DMS53 treated with DMSO at 0.1 percent for 48 hours (cell line): Measurements from ENCODE around the gene WFDC1.
"Not testable (repeated sequence)": the region's sequence is repeated elsewhere in the genome, so short reads cannot be mapped to it uniquely, and the experiment has no call there.

Source experiments
- DNase-seq: peaks from one replicate; lab custom pipeline; 2025; ENCODE audit not compliant: unreplicated experiment; lab: John Stamatoyannopoulos, UW

WFDC1 gene

DNA sequence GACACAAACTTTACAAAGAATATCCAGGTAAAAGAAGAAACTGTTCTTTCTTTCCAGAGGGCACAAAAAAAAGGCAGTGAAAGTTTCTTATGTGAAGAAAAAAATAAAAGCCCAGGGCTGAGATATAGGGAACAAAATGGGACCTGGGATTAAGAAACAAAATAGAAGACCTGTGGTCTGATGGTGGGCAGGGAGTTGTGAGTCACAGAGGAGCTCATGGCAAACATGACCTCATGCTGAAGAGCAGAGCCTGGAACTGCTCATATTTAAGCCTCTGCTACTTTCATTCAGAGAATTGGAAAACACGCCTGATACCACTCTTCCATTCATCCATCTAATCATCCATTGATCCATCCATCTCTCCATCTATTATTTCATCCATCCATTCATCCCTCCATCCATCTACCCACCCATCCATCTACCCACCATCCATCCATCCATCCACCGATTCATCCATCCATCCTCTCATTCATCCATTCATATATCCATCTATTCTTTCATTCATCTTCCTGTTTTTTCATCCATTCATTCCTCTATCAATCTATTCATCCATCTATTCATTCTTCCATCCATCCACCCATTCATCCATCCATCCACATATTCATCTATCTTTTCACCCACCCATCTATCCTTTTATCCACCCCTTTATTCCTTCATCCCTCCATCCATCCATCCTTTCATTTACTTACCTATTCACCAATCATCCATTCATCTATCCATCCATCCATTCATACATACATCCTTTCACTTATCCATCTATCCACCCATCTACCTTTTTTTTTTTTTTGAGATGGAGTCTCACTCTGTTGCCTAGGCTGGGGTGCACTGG, 30.0 kb downstream of the WFDC1 start:
- DNase-seq, result no peak

- DNase-seq, result no peak
These were observed 31.9 kb downstream of the WFDC1 start for GRCh38 chr16:84326545-84326944.

GRCh38 chr16:84327926-84328505, 33.3 kb downstream of the WFDC1 start:
- DNase-seq, result no peak

DNA sequence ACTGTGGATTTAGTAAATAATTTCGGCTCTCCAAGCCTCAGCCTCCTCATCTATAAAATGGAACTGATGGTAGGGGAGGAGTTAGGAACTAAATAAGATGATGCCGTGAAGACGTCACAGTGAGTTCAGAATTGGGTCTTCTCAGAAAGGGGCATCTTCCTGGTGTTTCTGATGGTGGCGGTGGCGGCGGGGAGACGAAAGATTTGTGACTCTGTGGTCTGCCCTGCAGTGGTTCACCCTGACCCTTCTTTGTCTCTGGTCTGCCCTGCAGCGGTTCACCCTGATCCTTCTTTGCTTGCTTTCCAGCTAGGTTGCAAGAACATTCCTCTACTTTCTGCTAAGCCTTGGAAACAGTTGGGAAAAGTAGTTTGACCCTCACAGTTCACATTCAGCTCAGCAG, 34.3 kb downstream of the WFDC1 start:
- no peak for DNase-seq

DNA sequence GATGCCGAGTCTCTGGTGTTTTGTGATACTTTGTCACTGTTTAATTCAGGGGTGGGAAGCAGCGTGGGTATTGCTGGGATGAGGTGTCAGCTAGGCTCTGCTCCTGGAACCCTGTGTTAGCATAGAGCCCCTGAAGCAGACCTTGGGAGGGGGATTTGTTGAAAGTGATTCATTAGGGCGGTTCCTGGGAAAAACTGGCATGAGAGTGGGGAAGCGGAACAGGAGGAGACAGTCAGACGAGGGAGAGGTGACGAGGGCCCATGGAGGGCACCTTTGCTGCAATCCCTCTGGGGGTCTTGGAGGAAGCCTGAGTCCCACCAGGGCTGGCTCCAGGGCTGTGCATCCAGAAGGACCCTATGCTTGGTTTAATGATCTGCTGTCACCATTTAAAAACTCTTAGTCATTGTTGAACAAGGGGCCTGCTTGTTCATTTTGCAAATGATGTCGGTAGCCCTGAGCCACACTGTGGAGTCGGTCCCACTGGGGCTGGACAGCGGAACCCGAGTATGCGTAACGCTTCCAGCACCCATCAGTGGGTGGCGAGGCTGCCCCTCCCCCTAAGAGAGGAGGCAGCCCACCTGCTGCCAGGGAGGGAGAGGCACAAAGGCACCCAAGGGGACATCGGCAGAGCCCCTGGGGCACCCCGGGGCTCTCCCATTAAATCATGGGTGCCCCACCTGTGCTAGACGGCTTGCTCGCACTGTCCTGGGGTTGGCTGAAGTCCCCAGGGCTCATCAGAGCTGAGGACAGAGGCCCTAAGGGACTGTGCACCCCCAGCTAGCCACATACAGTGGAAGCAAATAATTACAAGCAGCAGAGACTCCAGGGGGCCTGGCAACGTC, 35.4 kb downstream of the WFDC1 start:
- no peak for DNase-seq

GRCh38 chr16:84330685-84331050, 36.0 kb downstream of the WFDC1 start:
- no peak for DNase-seq

- no peak for DNase-seq
These were observed 37.5 kb downstream of the WFDC1 start for GRCh38 chr16:84331998-84332780.

- DNase-seq, result no peak
These were observed 38.5 kb downstream of the WFDC1 start for GRCh38 chr16:84332975-84333684.

- no peak for DNase-seq
These were observed 39.4 kb downstream of the WFDC1 start for GRCh38 chr16:84334058-84334457.

DNA sequence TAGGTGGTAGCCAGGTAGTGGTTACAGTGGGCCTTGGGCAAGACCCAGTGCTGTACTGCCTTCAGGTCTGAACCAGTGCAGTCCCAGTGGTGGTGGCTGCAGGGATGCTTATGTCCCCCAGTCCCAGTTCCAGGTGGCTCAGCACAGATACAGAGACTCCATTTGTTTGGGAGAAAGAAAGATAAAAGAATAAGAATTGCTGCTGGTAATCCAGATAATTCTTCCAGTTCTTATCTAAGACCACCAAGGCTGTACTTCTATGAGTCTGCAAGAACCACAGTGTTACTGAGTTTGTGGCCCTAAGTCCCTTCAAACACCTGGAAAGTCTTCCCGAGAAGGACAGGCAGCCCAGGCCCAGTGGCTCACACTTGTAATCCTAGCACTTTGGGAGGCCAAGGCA, 39.8 kb downstream of the WFDC1 start:
- DNase-seq, result no peak

GRCh38 chr16:84337236-84337635, 42.6 kb downstream of the WFDC1 start:
- not testable (repeated sequence) for DNase-seq

DNA sequence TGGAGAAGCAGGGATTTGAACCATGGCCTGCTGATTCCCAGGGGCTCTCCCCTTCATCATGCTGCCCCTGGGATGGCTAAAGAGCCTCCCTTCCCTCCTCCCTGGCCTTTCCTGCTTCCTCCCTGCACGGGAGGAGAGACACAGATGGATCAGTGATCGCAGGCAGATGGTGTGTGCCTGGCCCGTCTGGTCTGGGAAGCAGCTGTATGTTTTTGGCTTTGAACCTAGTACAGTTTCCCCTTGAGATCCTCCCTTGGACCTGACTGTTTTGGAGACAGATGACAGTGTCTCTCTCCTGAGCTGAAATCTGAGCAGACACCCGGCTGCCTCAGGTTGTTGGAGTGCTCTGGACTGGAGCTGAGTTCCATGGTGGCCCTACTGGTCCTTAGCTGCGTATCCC, 44.6 kb downstream of the WFDC1 start:
- no peak for DNase-seq

GRCh38 chr16:84339766-84340165, 45.1 kb downstream of the WFDC1 start:
- no peak for DNase-seq

DNA sequence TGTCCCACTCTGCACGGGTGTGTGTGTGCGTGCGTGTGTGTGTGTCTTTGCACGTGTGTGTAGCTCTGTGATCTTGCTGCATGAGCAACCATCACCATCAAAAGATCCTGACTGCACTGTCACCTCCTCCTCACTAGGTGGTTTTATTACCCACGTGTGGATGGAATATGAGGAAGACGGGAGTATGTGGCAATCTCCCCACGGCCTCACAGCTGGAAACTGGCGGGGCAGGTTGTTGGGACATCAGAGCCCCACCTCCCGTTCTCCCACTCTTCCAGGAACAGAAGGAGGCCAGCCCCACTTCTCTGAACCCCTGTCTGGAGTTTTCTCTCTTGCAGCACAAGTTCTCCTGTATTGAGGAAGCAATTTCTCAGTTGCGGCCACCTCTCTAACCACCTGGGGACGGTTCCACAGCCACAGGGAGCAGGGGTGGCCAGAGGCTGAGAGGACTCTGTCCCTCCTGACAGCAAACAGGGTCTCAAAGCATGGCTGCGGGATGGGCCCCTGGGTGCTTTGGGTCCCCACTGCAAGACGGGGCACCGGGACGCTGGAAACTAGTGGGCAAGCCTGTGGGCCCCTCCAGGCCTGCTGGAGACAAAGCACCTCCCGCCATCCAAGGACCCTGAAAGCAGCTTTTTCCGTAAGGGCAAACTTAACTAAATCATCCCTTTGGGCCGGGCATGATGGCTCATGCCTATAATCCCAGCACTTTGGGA, 45.8 kb downstream of the WFDC1 start:
- DNase-seq, result no peak

- DNase-seq, result no peak
These were observed 47.0 kb downstream of the WFDC1 start for GRCh38 chr16:84341528-84342295.

GRCh38 chr16:84343800-84344199, 49.1 kb downstream of the WFDC1 start:
- not testable (repeated sequence) for DNase-seq

DNA sequence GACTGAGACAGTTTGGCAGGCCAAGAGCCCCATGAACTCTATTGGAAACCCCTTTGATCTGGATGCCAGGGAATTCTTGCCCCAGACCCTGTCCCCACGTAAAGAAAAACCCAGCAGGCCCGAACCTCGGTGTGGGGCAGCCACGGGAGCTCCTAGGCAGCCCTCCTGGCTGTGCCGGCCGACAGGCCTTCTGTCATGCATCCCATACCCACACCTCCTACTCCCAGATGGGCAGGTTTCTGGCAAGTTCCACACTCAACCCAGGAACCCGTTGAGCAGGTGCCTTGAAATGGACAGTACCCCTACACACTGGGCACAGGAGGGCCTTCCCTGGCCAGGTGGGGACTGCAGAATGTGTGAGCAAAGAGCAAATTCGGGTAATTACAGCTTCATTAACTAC, 50.1 kb downstream of the WFDC1 start:
- no peak for DNase-seq

GRCh38 chr16:84347161-84347560, 52.5 kb downstream of the WFDC1 start:
- no peak for DNase-seq

DNA sequence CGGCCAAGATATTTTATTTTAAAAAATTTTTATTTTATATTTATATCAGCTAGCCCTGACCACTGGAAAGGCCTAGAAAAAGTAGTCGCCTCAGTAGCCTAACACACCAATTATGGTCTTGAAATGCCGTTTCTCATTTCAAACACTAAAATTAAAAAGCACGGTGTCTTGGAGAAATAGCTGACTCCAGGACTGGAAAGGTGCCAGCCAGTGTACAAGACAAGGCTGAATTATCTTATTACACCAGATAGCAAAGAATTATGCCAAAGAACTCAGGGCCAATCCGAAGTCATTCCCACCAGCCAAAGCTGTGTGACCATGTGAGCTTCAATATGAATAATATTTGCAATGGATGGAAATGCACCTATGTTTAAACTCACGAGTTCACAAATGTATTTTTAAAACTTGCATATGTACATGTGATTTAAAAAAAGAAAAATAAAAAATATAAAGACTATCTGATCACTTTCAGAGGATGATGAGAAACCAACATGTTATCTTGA, 53.8 kb downstream of the WFDC1 start:
- DNase-seq, result no peak
